Transverse colon (tissue), 4 donors: ENCODE results near the gene FLACC1. TPM values are rescaled to one million over a fixed set of nuclear protein-coding genes. Genes with fewer than 3 reads are reported as not detected.

Experiments used
- DNase-seq: peaks from one replicate; pipeline ENCODE4 v3.0.0-alpha.2; 2019
- H3K27ac ChIP-seq, 4 donors: fragments of 200-600 bp; sonication (generic); 2 replicates each; pipeline ENCODE4 v1.5.1; 2016 to 2018; ENCODE audit warnings: inconsistent platforms in 4 of 4
- H3K27me3 ChIP-seq: fragments of 200-600 bp; sonication (generic); 2 replicates; pipeline ENCODE4 v1.5.1; 2017; ENCODE audit warnings: inconsistent platforms
- H3K36me3 ChIP-seq, 4 donors: fragments of 200-600 bp; sonication (generic); 2 replicates each; pipeline ENCODE4 v1.5.1; 2017 to 2019; ENCODE audit warnings: inconsistent platforms in 4 of 4
- H3K4me1 ChIP-seq, 4 donors: fragments of 200-600 bp; sonication (generic); 2 replicates each; pipeline ENCODE4 v1.5.1; 2017 to 2020; ENCODE audit warnings: inconsistent platforms in 4 of 4
- H3K4me3 ChIP-seq, 4 donors: fragments of 200-600 bp; sonication (generic); 1 replicate in 1 of 4; 2 replicates in 3 of 4; pipeline versions ENCODE4 v1.5.1 to v1.6.1; 2017 to 2019; ENCODE audit warnings: inconsistent platforms in 4 of 4
- H3K9me3 ChIP-seq, 2 donors: fragments of 200-600 bp; sonication (generic); 2 replicates each; pipeline ENCODE4 v1.5.1; 2017 to 2019; ENCODE audit warnings: inconsistent platforms in 2 of 2
- CTCF ChIP-seq, 5 experiments: fragments of 200-600 bp in 3 of 5; fragments of 450-650 bp in 2 of 5; sonication (generic) in 3 of 5; IDR thresholded peaks; 1 replicate in 2 of 5; 2 replicates in 3 of 5; pipeline ENCODE4 v1.5.1; 2016 to 2017; ENCODE audit warnings: antibody characterized with exemption in 5 of 5, inconsistent platforms in 3 of 5, mild to moderate bottlenecking in 2 of 5, moderate library complexity in 1 of 5
- EP300 ChIP-seq: sonication (generic); formaldehyde crosslinking; IDR thresholded peaks from one replicate; pipeline ENCODE4 v1.6.1; 2017; ENCODE audit warnings: antibody characterized with exemption, low read depth
- POLR2A ChIP-seq: fragments of 450-650 bp; IDR thresholded peaks from one replicate; pipeline ENCODE4 v1.6.1; 2016; ENCODE audit warnings: antibody characterized with exemption, mild to moderate bottlenecking, moderate library complexity
- POLR2AphosphoS5 ChIP-seq, 3 donors: sonication (generic); formaldehyde crosslinking; IDR thresholded peaks; one replicate each; pipeline ENCODE4 v1.6.1; 2016; ENCODE audit warnings: antibody characterized with exemption in 3 of 3
- WGBS, 2 donors: methylation state at CpG; one replicate each; pipeline ENCODE4 v1.1.5; 2018; ENCODE audit warnings: low coverage in 1 of 2; 5-methylcytosine and 5-hydroxymethylcytosine counted together
- in situ Hi-C, 4 donors: fragments of 200-750 bp; cut with MboI; loops; one replicate each; pipeline versions ENCODE4 v1.15.0 to v1.15.1; 2017; ENCODE audit warnings: low sequenced_read_pairs in 3 of 4, low pct_ligation_motif_present in 1 of 4, low pct_unique_long_range_greater_than_20kb in 1 of 4
- intact Hi-C: fragments of 100-400 bp; cut with DNase I; formaldehyde crosslinking; loops from one replicate; pipeline ENCODE4 v1.15.1; 2023; ENCODE audit warnings: low total_unique reads
- total RNA-seq, 4 donors: library from RNA; depleted of rRNA; stranded (reverse); fragments of >200 nt; gene quantifications; one replicate each; pipeline ENCODE4 v1.1.0, GENCODE V29; 2016

Gene FLACC1
- total RNA-seq, 4 donors from 2014 or later = 1.6 to 5.2 (median 4.3) TPM; not detected in 1

- peak overlapping the region; percentile 92 to 97 (median 94) for H3K27ac ChIP-seq
Observed at GRCh38 chr2:201257956-201258665, 99.0 kb downstream of the FLACC1 start.

GRCh38 chr2:201257381-201257955 lies 99.7 kb downstream of the FLACC1 start:
- in situ Hi-C loops (no loop called here), intact Hi-C loops (loop anchor here (10.0 kb wide), 1 partner anchor 107 kb away; no protein-coding TSS in a partner anchor)

More at GRCh38 chr2:201257956-201258665, 99.0 kb downstream of the FLACC1 start:
- Histone ChIP-seq H3K36me3 (no peaks in the 10 kb centered on the region), H3K4me1 (peaks cover 7 to 63% (median 28%) of the 10 kb centered on the region in 4 donors), H3K27me3 (no peaks in the 10 kb centered on the region), H3K9me3 (no peaks in the 10 kb centered on the region), H3K4me3 (peak overlapping the region; percentile 10 to 76 (median 54))
- TF ChIP-seq POLR2A (peak; percentile 62), CTCF (IDR thresholded peaks at IDR 0.05) (peak in 1 of 5 experiments; percentile 8), POLR2AphosphoS5 (IDR thresholded peaks at IDR 0.05) (peak in 2 of 3 donors; percentile 18 to 74), EP300 (no peak)
- in situ Hi-C loops = no loop called here
- peak; percentile 92 for DNase-seq
- intact Hi-C loops = loop anchor here (10.0 kb wide), 1 partner anchor 107 kb away; no protein-coding TSS in a partner anchor
- 0% methylated on average over 8 to 10 of the region's 10 CpGs for WGBS, 2 donors

GRCh38 chr2:201256082-201256481 lies 101.1 kb downstream of the FLACC1 start:
- intact Hi-C loops = loop anchor here (10.0 kb wide), 1 partner anchor 109 kb away; no protein-coding TSS in a partner anchor
- Histone ChIP-seq H3K4me1 (peaks cover 0 to 46% (median 22%) of the 10 kb centered on the region in 4 donors), H3K27ac (peak overlapping the region in 2 of 4 donors; percentile 92 to 96), H3K27me3 (no peaks in the 10 kb centered on the region), H3K9me3 (no peaks in the 10 kb centered on the region), H3K36me3 (no peaks in the 10 kb centered on the region), H3K4me3 (no peak overlapping the region)
- DNase-seq = no peak
- 95% methylated on average over 3 of the region's 3 CpGs; no CpG with 5 or more reads in 1 of the 2 donors for WGBS, 2 donors
- in situ Hi-C loops = no loop called here
- no peak for TF ChIP-seq POLR2AphosphoS5 (IDR thresholded peaks at IDR 0.05)
- TF ChIP-seq EP300 = no peak
- TF ChIP-seq CTCF (IDR thresholded peaks at IDR 0.05) = no peak
- no peak for TF ChIP-seq POLR2A

More at GRCh38 chr2:201257381-201257955, 99.7 kb downstream of the FLACC1 start:
- Histone ChIP-seq H3K27me3 (no peaks in the 10 kb centered on the region), H3K36me3 (no peaks in the 10 kb centered on the region), H3K27ac (peak overlapping the region; percentile 92 to 97 (median 94)), H3K4me3 (peak overlapping the region; percentile 10 to 76 (median 54)), H3K4me1 (peaks cover 5 to 58% (median 26%) of the 10 kb centered on the region in 4 donors), H3K9me3 (no peaks in the 10 kb centered on the region)
- TF ChIP-seq EP300 (no peak), CTCF (IDR thresholded peaks at IDR 0.05) (peak in 3 of 5 experiments; percentile 12 to 35 (median 26)), POLR2A (no peak), POLR2AphosphoS5 (IDR thresholded peaks at IDR 0.05) (no peak)
- peak; percentile 62 for DNase-seq
- WGBS, 2 donors = 6% methylated on average over 6 to 12 of the region's 12 CpGs

GRCh38 chr2:201255408-201256033 lies 101.6 kb downstream of the FLACC1 start:
- no peak for DNase-seq
- intact Hi-C loops (loop anchor here (10.0 kb wide), 1 partner anchor 109 kb away; no protein-coding TSS in a partner anchor), in situ Hi-C loops (no loop called here)
- Histone ChIP-seq H3K9me3 (no peaks in the 10 kb centered on the region), H3K27me3 (no peaks in the 10 kb centered on the region), H3K36me3 (no peaks in the 10 kb centered on the region), H3K27ac (peak overlapping the region in 1 of 4 donors; percentile 72), H3K4me3 (no peak overlapping the region), H3K4me1 (peaks cover 0 to 43% (median 22%) of the 10 kb centered on the region in 4 donors)
- 95 to 100% methylated on average over 3 of the region's 3 CpGs for WGBS, 2 donors
- TF ChIP-seq EP300 (no peak), CTCF (IDR thresholded peaks at IDR 0.05) (no peak), POLR2AphosphoS5 (IDR thresholded peaks at IDR 0.05) (no peak), POLR2A (no peak)
